Loucy (cell line): ENCODE measurements around the gene UBQLN1.

Experiments
- EZH2phosphoT487 ChIP-seq: fragments of 200-600 bp; IDR thresholded peaks from 2 replicates; pipeline ENCODE4 v1.6.1; 2018; ENCODE audit warnings: antibody characterized with exemption, mild to moderate bottlenecking, moderate library complexity, borderline replicate concordance
- TF ChIP-seq, protein P1 (sequence below): fragments of 200-600 bp; sonication (generic); conservative IDR thresholded peaks from 2 replicates; pipeline ENCODE4 v1.5.1; 2014; ENCODE audit warnings: mild to moderate bottlenecking, antibody characterized with exemption, low read length

DNA sequence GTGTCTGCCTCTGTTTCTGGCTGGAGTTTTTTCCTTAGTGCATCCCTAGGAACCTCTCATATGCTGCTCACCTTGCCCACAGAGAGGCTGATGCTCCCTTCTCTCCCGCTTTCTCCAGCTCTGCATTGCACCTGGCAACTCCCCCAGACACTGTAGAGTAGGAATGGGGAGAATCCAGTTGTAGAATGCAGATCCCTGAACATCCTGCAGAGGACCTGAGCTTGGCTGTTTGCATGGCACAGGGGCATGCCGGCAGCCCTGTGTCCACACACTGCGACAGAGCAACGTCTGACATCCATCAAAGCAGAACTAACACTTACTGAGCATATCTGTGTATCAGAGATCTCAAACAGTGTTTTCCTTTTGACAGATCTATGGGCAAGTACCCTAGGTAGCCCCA is 65.0 kb downstream of the UBQLN1 start:
- TF ChIP-seq, protein P1, sequence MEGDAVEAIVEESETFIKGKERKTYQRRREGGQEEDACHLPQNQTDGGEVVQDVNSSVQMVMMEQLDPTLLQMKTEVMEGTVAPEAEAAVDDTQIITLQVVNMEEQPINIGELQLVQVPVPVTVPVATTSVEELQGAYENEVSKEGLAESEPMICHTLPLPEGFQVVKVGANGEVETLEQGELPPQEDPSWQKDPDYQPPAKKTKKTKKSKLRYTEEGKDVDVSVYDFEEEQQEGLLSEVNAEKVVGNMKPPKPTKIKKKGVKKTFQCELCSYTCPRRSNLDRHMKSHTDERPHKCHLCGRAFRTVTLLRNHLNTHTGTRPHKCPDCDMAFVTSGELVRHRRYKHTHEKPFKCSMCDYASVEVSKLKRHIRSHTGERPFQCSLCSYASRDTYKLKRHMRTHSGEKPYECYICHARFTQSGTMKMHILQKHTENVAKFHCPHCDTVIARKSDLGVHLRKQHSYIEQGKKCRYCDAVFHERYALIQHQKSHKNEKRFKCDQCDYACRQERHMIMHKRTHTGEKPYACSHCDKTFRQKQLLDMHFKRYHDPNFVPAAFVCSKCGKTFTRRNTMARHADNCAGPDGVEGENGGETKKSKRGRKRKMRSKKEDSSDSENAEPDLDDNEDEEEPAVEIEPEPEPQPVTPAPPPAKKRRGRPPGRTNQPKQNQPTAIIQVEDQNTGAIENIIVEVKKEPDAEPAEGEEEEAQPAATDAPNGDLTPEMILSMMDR: no peak
- TF ChIP-seq EZH2phosphoT487: no peak
